ENCODE data around the gene ARHGEF37. TPM values are rescaled to one million over a fixed set of nuclear protein-coding genes. Genes with fewer than 3 reads are reported as not detected.

Gene ARHGEF37
- total RNA-seq, 1 experiment from 2014 or later, result 0.32 TPM

DNA sequence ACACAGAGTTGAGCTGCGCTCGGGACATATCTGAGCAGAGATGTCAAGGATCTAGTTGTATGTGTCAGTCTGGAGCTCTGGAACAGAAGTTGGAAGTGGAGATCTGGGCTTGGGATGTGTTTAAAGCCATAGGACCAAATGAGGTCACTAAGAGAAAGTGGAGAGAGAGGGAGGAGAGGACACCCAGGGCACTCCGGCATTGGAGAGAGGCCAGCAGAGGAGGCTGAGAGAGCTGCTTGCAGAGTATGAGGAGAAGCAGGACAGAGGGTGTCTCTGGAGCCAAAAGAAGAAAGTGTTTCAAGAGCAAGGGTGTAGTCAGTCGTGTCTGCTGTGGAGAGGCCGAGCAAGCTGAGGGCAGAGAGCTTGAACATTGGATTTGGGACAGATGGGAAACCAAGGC, 34.7 kb downstream of the ARHGEF37 start:
- H3K36me3 ChIP-seq, result no peaks in the 10 kb centered on the region
- DNase-seq (ENCODE audit: low read depth in 1 of 2, low spot score in 2 of 2), result no peak
- H3K9me3 ChIP-seq (replicated peaks), result no peaks in the 10 kb centered on the region
- no peaks in the 10 kb centered on the region for H3K27me3 ChIP-seq (replicated peaks)
- peaks cover 12% of the 10 kb centered on the region for H3K4me1 ChIP-seq (replicated peaks)
- no peak overlapping the region for H3K27ac ChIP-seq
- H3K4me3 ChIP-seq, result no peak overlapping the region

DNA sequence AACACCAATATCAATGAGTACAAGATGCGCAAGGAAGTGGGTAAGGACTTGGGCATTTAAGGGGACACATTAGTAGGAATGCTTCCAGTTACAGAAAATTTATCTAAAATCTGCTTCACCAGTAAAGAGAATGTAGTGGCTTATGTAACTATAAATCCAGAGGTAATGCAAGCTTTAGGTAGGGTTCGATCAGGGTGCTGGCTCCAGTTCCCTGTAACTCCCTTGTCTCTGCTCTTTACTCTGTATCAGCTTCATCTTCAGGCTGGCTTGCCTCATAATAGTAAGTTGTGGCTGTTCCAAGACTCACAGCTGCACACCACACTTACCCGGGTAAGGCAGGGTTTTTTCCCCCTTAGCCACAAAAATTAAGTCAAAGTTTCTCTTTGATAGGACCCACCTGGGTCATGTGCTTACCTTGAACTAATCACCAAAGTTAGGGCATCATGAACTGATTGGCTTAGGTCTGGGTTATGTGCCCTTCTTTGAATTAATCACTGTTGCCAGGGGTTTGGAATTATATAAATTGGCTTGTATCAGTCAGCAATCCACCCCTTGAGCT, 35.5 kb downstream of the ARHGEF37 start:
- no peaks in the 10 kb centered on the region for H3K36me3 ChIP-seq
- no peaks in the 10 kb centered on the region for H3K27me3 ChIP-seq (replicated peaks)
- H3K9me3 ChIP-seq (replicated peaks), result no peaks in the 10 kb centered on the region
- no peak for DNase-seq (ENCODE audit: low read depth in 1 of 2, low spot score in 2 of 2)
- peaks cover 6% of the 10 kb centered on the region; the same call in 1 of the 2 replicates for H3K4me1 ChIP-seq (replicated peaks)
- H3K4me3 ChIP-seq, result no peak overlapping the region
- H3K27ac ChIP-seq, result no peak overlapping the region

DNA sequence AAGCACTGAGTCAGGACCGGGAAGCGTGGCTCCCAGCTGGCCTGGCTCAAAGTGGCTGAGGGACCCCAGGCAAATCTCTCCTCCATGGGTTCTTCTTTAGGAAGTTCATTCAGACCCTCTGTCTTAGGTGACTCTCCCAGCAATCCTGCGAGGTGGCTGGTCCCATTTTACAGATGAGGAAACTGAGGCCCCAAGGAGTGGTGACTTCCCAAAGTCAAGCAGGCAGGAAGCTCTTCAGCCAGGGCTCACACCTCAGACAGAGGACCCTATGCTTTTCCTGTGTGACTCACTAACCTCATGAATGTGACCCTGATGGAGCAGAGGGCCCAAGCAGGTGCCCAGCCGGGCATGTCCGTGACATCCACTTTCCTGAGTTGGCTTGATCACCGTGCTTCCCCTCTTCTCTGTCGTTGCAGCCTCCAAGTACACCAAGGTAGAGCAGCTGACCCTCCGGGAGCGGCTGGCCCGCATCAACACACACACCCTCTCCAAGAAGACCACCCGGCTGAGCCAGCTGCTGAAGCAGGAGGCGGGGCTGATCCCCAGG, 36.5 kb downstream of the ARHGEF37 start:
- H3K27ac ChIP-seq, result no peak overlapping the region
- peaks cover 6% of the 10 kb centered on the region; the same call in 1 of the 2 replicates for H3K4me1 ChIP-seq (replicated peaks)
- no peak for DNase-seq (ENCODE audit: low read depth in 1 of 2, low spot score in 2 of 2)

DNA sequence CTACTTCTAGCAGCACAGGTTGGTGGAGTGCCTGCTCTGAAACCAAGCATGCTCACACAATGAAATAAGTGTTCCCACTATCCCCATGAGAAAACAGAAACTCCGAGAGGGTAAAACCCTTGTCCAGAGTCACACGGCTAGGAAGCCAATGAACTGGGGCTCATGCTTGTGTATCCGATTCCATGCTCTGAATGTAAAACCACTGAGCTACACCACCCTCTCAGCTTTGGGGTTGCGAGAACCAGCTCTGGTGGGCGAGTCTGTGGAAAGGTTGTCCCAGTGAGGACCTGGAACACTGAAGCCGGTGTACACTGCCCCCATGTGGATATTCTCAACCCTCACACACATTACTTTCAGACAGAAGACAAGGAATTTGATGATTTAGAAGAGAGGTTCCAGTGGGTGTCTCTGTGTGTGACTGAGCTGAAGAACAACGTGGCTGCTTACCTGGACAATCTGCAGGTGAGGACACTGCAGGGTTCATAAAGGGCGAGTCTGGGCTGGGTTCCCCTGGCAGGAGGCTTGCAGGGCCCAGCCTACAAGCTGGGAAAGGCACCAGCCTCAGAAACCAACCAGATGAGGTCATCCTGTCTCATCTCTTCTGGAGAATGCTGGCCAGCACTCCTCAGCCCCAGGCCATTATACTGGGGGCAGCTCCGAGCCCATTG, 37.4 kb downstream of the ARHGEF37 start:
- Histone ChIP-seq H3K4me1 (replicated peaks) (peaks cover 6% of the 10 kb centered on the region; the same call in 1 of the 2 replicates), H3K27me3 (replicated peaks) (no peaks in the 10 kb centered on the region), H3K9me3 (replicated peaks) (no peaks in the 10 kb centered on the region), H3K4me3 (no peak overlapping the region), H3K36me3 (no peaks in the 10 kb centered on the region), H3K27ac (no peak overlapping the region)
- DNase-seq (ENCODE audit: low read depth in 1 of 2, low spot score in 2 of 2), result peak; percentile 70

More for the DNA sequence above, 36.5 kb downstream of the ARHGEF37 start:
- no peaks in the 10 kb centered on the region for H3K9me3 ChIP-seq (replicated peaks)
- no peaks in the 10 kb centered on the region for H3K36me3 ChIP-seq
- no peaks in the 10 kb centered on the region for H3K27me3 ChIP-seq (replicated peaks)
- H3K4me3 ChIP-seq, result no peak overlapping the region

DNA sequence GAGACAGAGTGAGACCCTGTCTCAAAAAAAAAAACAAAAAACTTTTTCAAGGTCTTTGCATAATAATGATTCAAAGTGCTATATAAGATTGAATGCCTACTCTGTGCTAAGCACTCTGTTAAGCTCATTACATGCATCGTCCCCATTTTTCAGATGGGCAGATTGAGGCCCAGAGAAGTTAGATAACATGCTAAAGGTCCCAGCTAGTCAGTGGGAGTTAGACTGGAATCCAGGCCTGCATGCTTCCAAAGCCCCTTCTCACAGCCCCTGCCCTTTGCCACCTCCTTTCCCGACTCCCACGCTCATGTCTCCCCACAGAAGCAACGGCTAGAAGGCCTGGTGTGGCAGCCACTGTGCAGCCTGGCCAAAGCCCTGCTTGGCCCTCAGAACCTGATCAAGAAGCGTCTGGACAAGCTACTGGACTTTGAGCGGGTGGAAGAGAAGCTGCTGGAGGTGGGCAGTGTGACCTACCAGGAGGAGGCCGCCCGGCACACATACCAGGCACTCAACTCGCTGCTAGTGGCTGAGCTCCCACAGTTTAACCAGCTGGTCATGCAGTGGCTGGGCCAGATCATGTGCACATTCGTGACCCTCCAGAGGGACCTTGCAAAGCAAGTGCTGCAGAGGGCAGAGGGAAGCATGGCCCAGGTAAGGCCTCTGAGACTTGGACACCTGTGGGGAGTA, 40.3 kb downstream of the ARHGEF37 start:
- H3K36me3 ChIP-seq, result no peaks in the 10 kb centered on the region
- no peaks in the 10 kb centered on the region for H3K27me3 ChIP-seq (replicated peaks)
- peaks cover 6% of the 10 kb centered on the region; the same call in 1 of the 2 replicates for H3K4me1 ChIP-seq (replicated peaks)
- no peaks in the 10 kb centered on the region for H3K9me3 ChIP-seq (replicated peaks)
- H3K4me3 ChIP-seq, result no peak overlapping the region
- DNase-seq (ENCODE audit: low read depth in 1 of 2, low spot score in 2 of 2), result no peak
- H3K27ac ChIP-seq, result no peak overlapping the region

DNA sequence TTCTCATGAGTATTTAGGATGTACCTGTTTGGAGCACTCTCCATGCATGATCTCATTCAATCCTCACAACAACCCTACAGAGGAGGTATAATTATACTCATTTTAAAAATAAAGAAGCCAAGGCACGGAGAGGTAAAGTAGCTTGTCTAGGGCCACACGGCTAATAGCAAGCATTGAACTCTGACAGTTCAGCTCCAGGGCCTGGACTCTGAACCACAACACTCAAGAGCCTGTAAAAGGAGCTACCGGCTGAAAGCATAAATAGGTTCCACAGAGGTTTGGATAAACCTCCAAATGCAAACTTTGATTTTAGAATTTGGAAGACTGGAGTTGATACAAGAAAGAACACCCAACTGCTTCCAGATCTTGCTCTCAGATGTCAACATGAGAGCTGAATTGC, 41.2 kb downstream of the ARHGEF37 start:
- no peaks in the 10 kb centered on the region for H3K27me3 ChIP-seq (replicated peaks)
- H3K4me1 ChIP-seq (replicated peaks), result peaks cover 6% of the 10 kb centered on the region; the same call in 1 of the 2 replicates
- H3K36me3 ChIP-seq, result no peaks in the 10 kb centered on the region
- H3K27ac ChIP-seq, result no peak overlapping the region
- no peak for DNase-seq (ENCODE audit: low read depth in 1 of 2, low spot score in 2 of 2)
- H3K9me3 ChIP-seq (replicated peaks), result no peaks in the 10 kb centered on the region
- no peak overlapping the region for H3K4me3 ChIP-seq

DNA sequence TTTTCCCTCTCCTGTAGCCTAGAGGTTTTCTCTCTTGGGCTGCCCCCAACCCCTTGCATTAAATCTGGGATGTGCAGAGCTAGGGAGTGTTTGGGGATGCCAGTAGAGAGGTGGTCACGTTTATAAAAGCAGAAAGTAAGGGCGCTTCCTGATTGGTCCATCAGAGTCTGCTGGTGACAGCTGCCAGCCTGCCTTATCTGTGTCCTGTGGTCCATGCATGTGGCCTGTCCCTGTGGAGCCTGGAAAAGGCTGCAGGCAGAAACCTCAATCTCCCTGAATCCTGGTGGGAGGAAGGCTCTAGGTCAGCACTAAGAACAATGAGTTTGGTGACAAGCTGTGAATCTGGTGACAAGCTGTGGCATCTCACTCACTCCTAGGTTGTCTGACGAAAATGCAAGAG, 42.2 kb downstream of the ARHGEF37 start:
- Histone ChIP-seq H3K27me3 (replicated peaks) (no peaks in the 10 kb centered on the region), H3K36me3 (no peaks in the 10 kb centered on the region), H3K27ac (no peak overlapping the region), H3K9me3 (replicated peaks) (no peaks in the 10 kb centered on the region), H3K4me3 (no peak overlapping the region), H3K4me1 (replicated peaks) (peaks cover 6% of the 10 kb centered on the region; the same call in 1 of the 2 replicates)
- DNase-seq (ENCODE audit: low read depth in 1 of 2, low spot score in 2 of 2), result no peak

DNA sequence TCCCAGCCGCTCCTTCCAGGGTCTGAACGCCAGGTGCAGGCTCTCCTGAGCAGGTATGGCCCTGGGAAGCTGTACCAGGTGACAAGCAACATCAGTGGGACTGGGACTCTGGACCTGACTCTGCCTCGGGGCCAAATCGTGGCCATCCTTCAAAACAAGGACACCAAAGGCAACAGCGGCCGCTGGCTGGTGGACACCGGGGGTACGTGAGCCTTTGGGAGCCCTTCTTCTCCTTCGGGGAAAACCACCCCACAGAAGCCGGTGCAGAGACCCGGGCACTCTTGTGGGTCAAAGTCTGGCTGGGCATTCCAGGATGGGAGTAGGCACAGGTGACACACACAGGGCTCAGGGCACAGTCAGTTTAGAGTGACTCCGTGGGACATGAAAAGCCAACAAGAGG, 45.8 kb downstream of the ARHGEF37 start:
- Histone ChIP-seq H3K4me1 (replicated peaks) (peaks cover 5% of the 10 kb centered on the region), H3K27ac (no peak overlapping the region), H3K27me3 (replicated peaks) (no peaks in the 10 kb centered on the region), H3K9me3 (replicated peaks) (no peaks in the 10 kb centered on the region), H3K36me3 (no peaks in the 10 kb centered on the region), H3K4me3 (no peak overlapping the region)
- no peak for DNase-seq (ENCODE audit: low read depth in 1 of 2, low spot score in 2 of 2)

DNA sequence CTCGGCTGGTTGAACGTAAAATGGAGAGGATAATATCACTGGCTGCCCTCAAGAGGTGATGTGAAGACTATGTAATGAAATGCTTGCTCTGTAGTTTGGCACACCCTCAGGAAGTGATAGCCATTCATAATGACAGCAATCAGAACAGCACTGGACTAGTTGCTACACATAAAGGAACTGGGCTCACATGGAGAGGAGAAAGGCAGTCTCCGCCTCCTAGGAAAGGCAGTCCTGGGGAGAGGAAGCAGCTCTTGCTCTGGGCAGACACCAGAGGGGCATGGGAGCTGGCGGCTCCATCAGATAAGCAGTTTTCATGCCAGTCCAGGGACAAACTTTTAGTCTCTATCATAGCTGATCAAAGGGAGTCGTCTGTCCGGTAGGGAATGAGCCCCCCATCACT, 46.9 kb downstream of the ARHGEF37 start:
- Histone ChIP-seq H3K9me3 (replicated peaks) (no peaks in the 10 kb centered on the region), H3K27ac (no peak overlapping the region), H3K27me3 (replicated peaks) (no peaks in the 10 kb centered on the region), H3K4me1 (replicated peaks) (peaks cover 16% of the 10 kb centered on the region), H3K36me3 (no peaks in the 10 kb centered on the region), H3K4me3 (no peak overlapping the region)
- no peak for DNase-seq (ENCODE audit: low read depth in 1 of 2, low spot score in 2 of 2)

DNA sequence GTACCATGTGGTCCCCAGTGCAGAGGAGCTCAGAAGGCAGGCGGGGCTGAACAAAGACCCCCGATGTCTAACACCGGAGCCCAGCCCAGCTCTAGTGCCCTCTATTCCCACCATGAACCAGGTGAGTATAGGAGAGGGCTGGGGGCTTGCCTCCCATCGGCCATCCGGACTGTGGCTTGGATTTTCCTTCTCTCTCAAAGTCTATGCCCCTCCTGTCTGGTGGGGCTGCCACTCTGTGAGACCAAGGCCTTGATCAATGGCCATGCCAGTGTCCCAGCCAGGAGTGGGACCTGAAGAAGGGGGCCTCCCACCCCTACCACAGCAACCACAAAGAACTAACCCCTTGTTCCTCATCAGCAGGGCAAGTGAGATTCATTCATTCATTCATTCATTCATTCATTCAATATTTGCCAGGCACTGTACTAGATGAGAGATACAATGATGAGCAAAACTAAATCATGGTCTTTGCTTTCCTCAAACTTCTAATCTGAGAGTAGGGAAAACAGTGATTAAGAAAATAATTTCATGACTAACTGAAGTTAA, 47.6 kb downstream of the ARHGEF37 start:
- no peak for DNase-seq (ENCODE audit: low read depth in 1 of 2, low spot score in 2 of 2)
- H3K36me3 ChIP-seq, result no peaks in the 10 kb centered on the region
- peaks cover 16% of the 10 kb centered on the region for H3K4me1 ChIP-seq (replicated peaks)
- no peaks in the 10 kb centered on the region for H3K9me3 ChIP-seq (replicated peaks)
- no peaks in the 10 kb centered on the region for H3K27me3 ChIP-seq (replicated peaks)
- H3K4me3 ChIP-seq, result no peak overlapping the region
- H3K27ac ChIP-seq, result no peak overlapping the region

DNA sequence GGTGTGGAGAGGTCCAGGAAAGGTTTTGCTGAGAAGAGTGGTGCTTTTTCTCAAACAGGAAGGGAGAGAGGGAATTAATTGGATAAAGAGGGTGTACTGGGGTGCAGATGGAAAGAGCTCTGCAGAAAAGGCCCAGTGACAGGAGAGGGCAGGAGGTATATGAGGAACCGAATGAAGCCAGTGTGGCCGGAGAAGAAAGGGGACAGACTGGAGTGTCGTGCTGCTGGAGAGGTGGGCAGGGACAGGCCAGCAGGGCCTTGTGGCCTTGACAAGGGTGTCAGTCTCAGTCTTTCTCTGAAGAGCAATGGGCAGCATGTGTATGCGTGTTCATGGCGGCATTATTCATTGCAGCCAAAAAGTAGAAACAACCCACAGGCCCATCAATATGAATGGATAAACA, 48.1 kb downstream of the ARHGEF37 start:
- no peaks in the 10 kb centered on the region for H3K9me3 ChIP-seq (replicated peaks)
- H3K27ac ChIP-seq, result no peak overlapping the region
- no peaks in the 10 kb centered on the region for H3K27me3 ChIP-seq (replicated peaks)
- H3K36me3 ChIP-seq, result no peaks in the 10 kb centered on the region
- no peak for DNase-seq (ENCODE audit: low read depth in 1 of 2, low spot score in 2 of 2)
- H3K4me3 ChIP-seq, result no peak overlapping the region
- peaks cover 16% of the 10 kb centered on the region for H3K4me1 ChIP-seq (replicated peaks)

DNA sequence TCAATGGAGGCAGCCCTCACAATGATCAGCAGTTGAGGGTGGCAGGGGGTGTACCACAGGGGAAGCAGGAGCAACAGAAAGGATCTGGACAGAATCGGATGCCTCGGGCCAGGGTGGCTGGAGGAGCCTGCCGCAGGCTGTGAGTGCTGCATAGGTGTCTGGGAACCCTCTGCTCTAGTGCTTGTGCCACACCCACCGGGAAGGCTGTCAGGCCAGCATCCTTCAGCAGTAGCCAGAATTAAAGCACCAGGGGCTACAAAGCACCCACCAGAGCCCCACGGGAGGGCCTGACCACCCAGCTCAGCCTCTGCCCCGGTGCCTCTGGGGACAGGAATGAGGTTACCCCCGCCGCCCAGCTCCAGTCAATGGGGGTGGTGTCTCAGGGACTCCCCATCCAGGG, 49.0 kb downstream of the ARHGEF37 start:
- Histone ChIP-seq H3K27me3 (replicated peaks) (no peaks in the 10 kb centered on the region), H3K4me1 (replicated peaks) (peaks cover 16% of the 10 kb centered on the region), H3K36me3 (no peaks in the 10 kb centered on the region), H3K27ac (no peak overlapping the region), H3K9me3 (replicated peaks) (no peaks in the 10 kb centered on the region), H3K4me3 (no peak overlapping the region)
- DNase-seq (ENCODE audit: low read depth in 1 of 2, low spot score in 2 of 2), result no peak

DNA sequence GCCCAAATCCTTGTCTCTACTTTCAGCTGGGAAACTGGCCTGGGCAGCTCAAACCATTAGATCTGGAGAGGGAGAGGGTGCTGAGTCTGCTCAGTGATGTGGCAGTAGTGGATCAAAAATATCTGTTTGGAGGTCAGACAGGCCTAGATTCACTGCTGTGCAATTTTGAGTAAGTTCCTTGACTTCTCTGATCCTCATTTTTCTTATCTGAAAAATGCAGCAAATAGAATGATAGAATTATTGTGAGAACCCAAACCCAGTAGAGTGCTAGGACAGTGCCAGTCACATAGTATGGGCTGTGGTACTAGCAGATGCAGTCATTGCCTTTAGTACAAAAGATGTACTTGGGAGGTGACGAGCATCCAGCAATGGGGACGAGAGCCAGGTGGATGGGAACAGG, 50.2 kb downstream of the ARHGEF37 start:
- Histone ChIP-seq H3K27me3 (replicated peaks) (no peaks in the 10 kb centered on the region), H3K36me3 (no peaks in the 10 kb centered on the region), H3K9me3 (replicated peaks) (no peaks in the 10 kb centered on the region), H3K4me1 (replicated peaks) (peaks cover 16% of the 10 kb centered on the region), H3K4me3 (no peak overlapping the region), H3K27ac (no peak overlapping the region)
- DNase-seq (ENCODE audit: low read depth in 1 of 2, low spot score in 2 of 2), result no peak
